Anterior cingulate cortex (tissue), 58 donors: ENCODE measurements around the gene PCLAF.
"Not testable (repeated sequence)": the region's sequence is repeated elsewhere in the genome, so short reads cannot be mapped to it uniquely, and the experiment has no call there.

Experiments
- DNase-seq, 58 donors: peaks; one replicate each; lab custom pipeline; 2025; lab: John Stamatoyannopoulos, UW

Gene PCLAF

DNA sequence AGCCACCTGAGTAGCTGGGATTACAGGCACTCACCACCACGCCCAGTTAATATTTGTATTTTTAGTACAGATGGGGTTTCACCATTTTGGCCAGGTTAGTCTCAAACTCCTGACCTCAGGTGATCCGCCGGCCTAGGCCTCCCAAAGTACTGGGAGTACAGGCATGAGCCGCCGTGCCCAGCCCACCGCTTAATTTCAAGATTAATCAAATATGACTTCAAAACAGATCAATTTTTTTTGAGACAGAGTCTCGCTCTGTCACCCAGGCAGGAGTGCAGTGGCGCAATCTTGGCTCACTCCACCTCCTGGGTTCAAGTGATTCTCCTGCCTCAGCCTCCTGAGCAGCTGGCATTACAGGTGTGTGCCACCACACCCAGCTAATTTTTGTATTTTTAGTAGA, 9.9 kb downstream of the PCLAF start:
- not testable (repeated sequence) for DNase-seq

DNA sequence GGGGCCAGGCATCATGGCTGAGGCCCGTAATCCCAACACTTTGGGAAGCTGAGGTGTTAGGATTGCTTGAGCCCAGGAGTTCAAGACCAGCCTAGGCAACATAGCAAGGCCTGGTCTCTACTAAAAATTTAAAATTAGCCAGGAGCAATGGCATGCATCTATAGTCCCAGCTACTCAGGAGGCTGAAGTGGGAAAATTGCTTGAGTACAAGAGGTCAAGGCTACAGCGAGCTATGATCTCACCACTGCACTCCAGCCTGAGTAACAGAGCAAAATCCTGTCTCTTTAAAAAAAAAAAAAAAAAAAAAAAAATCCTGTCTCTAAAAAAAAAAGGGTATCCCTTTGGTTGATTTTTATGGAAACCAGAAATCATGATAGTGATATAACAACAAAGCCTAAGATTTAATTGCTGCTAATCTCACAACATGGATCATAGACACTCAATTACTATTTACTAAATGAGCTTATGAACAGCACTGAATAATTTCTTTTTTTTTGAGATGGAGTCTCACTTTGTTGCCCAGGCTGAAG, 12.1 kb downstream of the PCLAF start:
- no peak for DNase-seq

GRCh38 chr15:64361259-64361658, 20.0 kb downstream of the PCLAF start:
- DNase-seq = no peak

- DNase-seq = no peak
Observed at GRCh38 chr15:64356710-64357040, 24.6 kb downstream of the PCLAF start.

- peak; percentile 67 to 98 (median 93) for DNase-seq
Observed at GRCh38 chr15:64355944-64356709, 25.1 kb downstream of the PCLAF start, which contains the start of gene CSNK1G1. TSS of gene CSNK1G1 (minus strand) at chr15:64356173. CDS start at chr15:64300499, 55,674 bp downstream.

DNA sequence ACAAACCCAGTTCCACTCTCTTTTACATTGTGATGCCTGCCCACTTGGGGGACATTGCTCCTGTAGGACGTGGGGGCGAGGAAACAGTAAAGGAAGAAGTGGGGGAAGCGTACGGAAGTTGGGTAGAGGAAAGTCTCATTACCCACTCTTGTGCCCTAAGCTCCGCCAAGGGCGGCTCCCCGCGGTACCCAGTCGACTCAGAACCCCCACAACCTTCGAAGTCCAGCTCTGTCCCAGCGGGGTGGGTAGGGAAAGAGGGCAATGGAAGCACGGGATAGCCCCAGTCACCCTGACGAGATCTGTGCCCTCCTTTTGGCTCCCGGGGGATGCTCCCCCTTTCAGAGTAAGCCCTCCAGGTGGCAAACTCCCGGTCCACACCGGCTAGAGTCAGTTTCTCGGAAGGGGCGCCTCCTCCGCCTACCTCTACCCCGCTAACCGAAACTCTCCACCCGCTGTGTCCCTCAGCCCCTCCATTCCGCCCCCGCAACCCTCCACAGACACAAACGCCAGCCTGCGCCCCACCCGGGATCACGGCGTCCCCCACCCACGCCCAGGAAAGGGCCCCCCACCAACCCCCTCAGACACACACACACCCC, 25.8 kb downstream of the PCLAF start:
- peak in 13 of 58 donors; percentile 13 to 68 (median 31) for DNase-seq

GRCh38 chr15:64354688-64355344, 26.4 kb downstream of the PCLAF start:
- DNase-seq = no peak

- no peak for DNase-seq
Observed at GRCh38 chr15:64351265-64351664, 30.0 kb downstream of the PCLAF start.

DNA sequence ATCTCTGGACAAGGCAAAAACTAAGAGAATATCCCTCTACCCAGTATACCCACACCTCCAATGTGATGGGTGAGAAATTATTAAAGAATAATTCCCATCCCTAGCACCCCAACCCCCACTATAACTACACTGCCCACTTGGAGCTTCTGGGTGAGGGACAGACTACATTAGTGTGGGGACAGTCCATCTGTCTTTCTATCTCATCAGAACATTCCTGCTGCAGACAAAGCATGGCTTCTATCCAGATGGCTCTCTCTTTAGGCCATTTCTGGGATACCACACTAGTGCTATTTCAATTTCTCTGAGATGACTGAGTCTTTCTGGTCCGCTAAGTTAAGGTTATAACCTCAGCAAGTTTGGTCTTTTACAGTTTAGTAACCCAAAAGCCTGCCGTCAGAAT, 31.9 kb downstream of the PCLAF start:
- DNase-seq = no peak

GRCh38 chr15:64348455-64348854, 32.8 kb downstream of the PCLAF start:
- no peak for DNase-seq

- not testable (repeated sequence) for DNase-seq
Observed at GRCh38 chr15:64346242-64346641, 35.0 kb downstream of the PCLAF start.

GRCh38 chr15:64344651-64345294, 36.5 kb downstream of the PCLAF start:
- DNase-seq = no peak

DNA sequence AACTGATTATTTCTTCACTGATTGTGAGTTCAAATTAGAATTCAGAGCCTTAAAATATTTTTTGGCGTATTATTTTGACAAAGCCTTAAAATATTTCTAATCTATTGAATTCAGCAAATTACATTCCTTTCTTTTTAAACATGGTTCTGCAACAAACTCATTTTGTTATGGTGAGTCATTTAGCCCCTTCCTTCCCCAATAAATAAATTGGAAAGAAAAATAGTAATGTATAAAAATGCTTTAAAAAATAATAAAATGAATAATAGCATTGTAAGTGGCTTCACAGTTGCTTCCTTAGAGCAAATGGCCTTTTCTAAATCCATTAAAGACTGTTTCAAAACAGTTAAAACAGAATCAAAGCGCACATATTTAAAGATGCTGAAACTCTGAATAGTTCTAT, 37.4 kb downstream of the PCLAF start:
- no peak for DNase-seq

GRCh38 chr15:64343222-64343621, 38.0 kb downstream of the PCLAF start:
- DNase-seq = no peak

- DNase-seq = no peak
Observed at GRCh38 chr15:64341961-64342360, 39.3 kb downstream of the PCLAF start.

DNA sequence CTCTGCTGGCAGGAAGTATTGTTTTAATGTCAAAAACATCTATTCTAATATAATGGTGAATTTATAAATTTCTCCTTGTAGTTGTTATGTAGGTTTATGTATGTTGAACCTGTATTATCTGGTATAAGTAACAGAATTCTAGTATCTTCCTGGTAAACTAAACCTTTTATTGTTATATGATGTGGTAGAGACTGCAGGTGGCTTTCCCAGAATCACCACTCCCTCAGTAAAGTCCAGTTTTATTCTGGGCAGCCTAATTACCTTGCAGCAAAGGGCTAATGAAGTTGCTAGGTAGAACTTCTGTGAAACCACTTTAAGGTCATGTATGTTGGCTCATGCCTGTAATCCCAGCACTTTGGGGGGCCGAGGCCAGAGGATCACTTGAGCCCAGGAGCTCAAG, 40.9 kb downstream of the PCLAF start:
- no peak for DNase-seq

GRCh38 chr15:64337761-64338160, 43.5 kb downstream of the PCLAF start:
- DNase-seq = no peak

DNA sequence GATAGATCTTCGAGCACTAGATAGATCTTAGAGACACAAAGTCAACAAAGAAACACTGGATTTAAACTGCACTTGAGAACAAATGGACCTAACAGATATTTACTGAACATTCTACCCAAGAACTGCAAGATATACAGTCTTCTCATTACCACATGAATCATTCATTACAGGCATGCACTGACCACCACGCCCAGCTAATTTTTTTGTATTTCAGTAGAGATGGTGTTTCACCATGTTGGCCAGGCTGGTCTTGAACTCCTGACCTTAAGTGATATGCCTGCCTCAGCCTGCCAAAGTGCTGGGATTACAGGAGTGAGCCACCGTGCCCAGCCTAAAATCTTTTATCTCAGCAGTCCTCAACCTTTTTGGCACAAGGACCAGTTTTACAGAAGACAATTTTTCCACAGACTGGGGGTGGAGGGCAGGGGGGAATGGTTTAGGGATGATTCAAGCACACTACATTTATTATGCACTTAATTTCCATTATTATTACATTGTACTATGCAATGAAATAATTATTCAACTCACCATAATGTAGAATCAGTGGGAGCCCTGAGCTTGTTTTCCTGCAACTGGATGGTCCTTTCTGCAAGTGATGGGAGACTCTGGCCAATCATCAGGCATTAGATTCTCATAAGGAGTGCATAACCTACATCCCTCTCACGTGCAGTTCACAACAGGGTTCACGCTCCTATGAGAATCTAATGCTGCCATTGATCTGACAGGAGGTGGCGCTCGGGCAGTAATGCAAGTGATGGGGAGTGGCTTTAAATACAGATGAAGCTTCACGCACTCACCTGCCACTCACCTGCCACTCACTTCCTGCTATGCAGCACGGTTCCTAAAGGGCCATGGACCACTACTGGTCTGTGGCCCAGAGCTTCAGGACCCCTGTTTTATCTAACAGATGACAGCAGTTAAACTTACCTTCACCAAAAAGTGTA, 47.0 kb downstream of the PCLAF start:
- DNase-seq = no peak

DNA sequence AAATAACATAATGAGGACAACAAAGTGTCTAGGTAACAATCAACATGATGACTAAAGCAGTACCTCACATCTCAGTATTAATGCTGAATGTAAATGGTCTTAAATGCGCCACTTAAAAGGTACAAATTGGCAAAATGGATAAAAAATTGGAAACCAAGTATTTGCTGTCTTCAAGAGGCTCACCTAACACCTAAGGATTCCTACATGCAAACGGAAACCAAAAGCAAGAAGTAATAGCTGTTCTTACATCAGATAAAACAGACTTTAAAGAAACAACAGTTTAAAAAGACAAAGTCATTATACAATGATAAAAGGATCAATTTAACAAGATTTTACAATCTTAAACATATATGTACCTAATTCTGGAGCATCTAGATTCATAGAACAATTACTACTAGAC, 47.7 kb downstream of the PCLAF start:
- no peak for DNase-seq

DNA sequence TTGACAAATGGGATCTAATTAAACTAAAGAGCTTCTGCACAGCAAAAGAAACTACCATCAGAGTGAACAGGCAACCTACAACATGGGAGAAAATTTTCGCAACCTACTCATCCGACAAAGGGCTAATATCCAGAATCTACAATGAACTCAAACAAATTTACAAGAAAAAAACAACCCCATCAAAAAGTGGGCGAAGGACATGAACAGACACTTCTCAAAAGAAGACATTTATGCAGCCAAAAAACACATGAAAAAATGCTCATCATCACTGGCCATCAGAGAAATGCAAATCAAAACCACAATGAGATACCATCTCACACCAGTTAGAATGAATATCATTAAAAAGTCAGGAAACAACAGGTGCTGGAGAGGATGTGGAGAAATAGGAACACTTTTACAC, 49.6 kb downstream of the PCLAF start:
- not testable (repeated sequence) for DNase-seq
